Activated CD8-positive, alpha-beta memory T cell treated with anti-CD3 and anti-CD28 coated beads, Interleukin-2, amount 10 ng/mL, durations not matched to agents 7 days and 5 days (primary cell): ENCODE measurements around the gene FOXK1. TPM values are rescaled to one million over a fixed set of nuclear protein-coding genes. Genes with fewer than 3 reads are reported as not detected.

Experiments used
- ATAC-seq: fragments of 150-1000 bp; cut with Tn5 transposase; one replicate; pipeline ENCODE4 v1.10.0; 2021; ENCODE audit warnings: moderate library complexity
- CTCF ChIA-PET: fragments of 350-600 bp; sonication (Branson Sonifier 250); formaldehyde crosslinking; loops from one replicate; lab custom pipeline; 2021; ENCODE audit warnings: antibody characterized with exemption; lab: Charles Lee
- DNase-seq: peaks from one replicate; pipeline ENCODE4 v3.0.0-alpha.2; 2020
- H3K27ac Mint-ChIP-seq: one replicate; pipeline ENCODE4 v1.8.0; 2021; ENCODE audit warnings: mild to moderate bottlenecking, mixed read lengths
- H3K27me3 Mint-ChIP-seq: one replicate; pipeline ENCODE4 v1.8.0; 2021; ENCODE audit warnings: mixed read lengths
- H3K36me3 Mint-ChIP-seq: one replicate; pipeline ENCODE4 v1.8.0; 2021; ENCODE audit warnings: mild to moderate bottlenecking, mixed read lengths
- H3K4me1 Mint-ChIP-seq: one replicate; pipeline ENCODE4 v1.8.0; 2021; ENCODE audit warnings: mixed read lengths
- H3K4me3 Mint-ChIP-seq: one replicate; pipeline ENCODE4 v1.8.0; 2021; ENCODE audit warnings: mild to moderate bottlenecking, moderate library complexity, mixed read lengths
- H3K9me3 Mint-ChIP-seq: one replicate; pipeline ENCODE4 v1.8.0; 2022; ENCODE audit warnings: low read depth, mixed read lengths
- total RNA-seq, 2 experiments: library from RNA; stranded (reverse); gene quantifications; one replicate each; pipeline ENCODE4 v1.2.3, GENCODE V29; 2021

Gene FOXK1
- total RNA-seq, 2 experiments from 2014 or later: 27.1 to 31.2 TPM

GRCh38 chr7:4693152-4693551 lies 11.1 kb downstream of the FOXK1 start:
- ATAC-seq: no peak
- H3K9me3 Mint-ChIP-seq: no peaks in the 10 kb centered on the region
- H3K4me3 Mint-ChIP-seq: no peak overlapping the region
- no peak for DNase-seq
- no peaks in the 10 kb centered on the region for H3K27me3 Mint-ChIP-seq
- no peak overlapping the region for H3K27ac Mint-ChIP-seq
- peaks cover 4% of the 10 kb centered on the region for H3K4me1 Mint-ChIP-seq
- H3K36me3 Mint-ChIP-seq: no peaks in the 10 kb centered on the region
- CTCF ChIA-PET: no interaction called here

- no peak overlapping the region for H3K27ac Mint-ChIP-seq
- DNase-seq (no peak), ATAC-seq (no peak)
- H3K27me3 Mint-ChIP-seq: no peaks in the 10 kb centered on the region
- no peak overlapping the region for H3K4me3 Mint-ChIP-seq
- H3K9me3 Mint-ChIP-seq: no peaks in the 10 kb centered on the region
- CTCF ChIA-PET: no interaction called here
- H3K4me1 Mint-ChIP-seq: peaks cover 4% of the 10 kb centered on the region
- no peaks in the 10 kb centered on the region for H3K36me3 Mint-ChIP-seq
Observed at GRCh38 chr7:4693749-4694148, 11.7 kb downstream of the FOXK1 start.

- no peak for ATAC-seq
- CTCF ChIA-PET: no interaction called here
- no peaks in the 10 kb centered on the region for H3K9me3 Mint-ChIP-seq
- peaks cover 4% of the 10 kb centered on the region for H3K4me1 Mint-ChIP-seq
- no peaks in the 10 kb centered on the region for H3K27me3 Mint-ChIP-seq
- no peak overlapping the region for H3K27ac Mint-ChIP-seq
- no peak overlapping the region for H3K4me3 Mint-ChIP-seq
- DNase-seq: no peak
- no peaks in the 10 kb centered on the region for H3K36me3 Mint-ChIP-seq
Observed at GRCh38 chr7:4694305-4694704, 12.2 kb downstream of the FOXK1 start.

GRCh38 chr7:4698707-4699275 lies 16.7 kb downstream of the FOXK1 start:
- DNase-seq (no peak), ATAC-seq (no peak)
- Mint-ChIP-seq H3K4me3 (no peak overlapping the region), H3K27me3 (no peaks in the 10 kb centered on the region), H3K4me1 (no peaks in the 10 kb centered on the region), H3K27ac (no peak overlapping the region), H3K9me3 (no peaks in the 10 kb centered on the region), H3K36me3 (no peaks in the 10 kb centered on the region)
- CTCF ChIA-PET: no interaction called here

- DNase-seq (no peak), ATAC-seq (no peak)
- Mint-ChIP-seq H3K27me3 (no peaks in the 10 kb centered on the region), H3K4me3 (no peak overlapping the region), H3K36me3 (no peaks in the 10 kb centered on the region), H3K9me3 (no peaks in the 10 kb centered on the region), H3K27ac (no peak overlapping the region), H3K4me1 (no peaks in the 10 kb centered on the region)
- CTCF ChIA-PET: no interaction called here
Observed at GRCh38 chr7:4699841-4700240, 17.7 kb downstream of the FOXK1 start.

- Mint-ChIP-seq H3K27me3 (no peaks in the 10 kb centered on the region), H3K4me3 (no peak overlapping the region), H3K27ac (no peak overlapping the region), H3K9me3 (no peaks in the 10 kb centered on the region), H3K36me3 (no peaks in the 10 kb centered on the region), H3K4me1 (no peaks in the 10 kb centered on the region)
- CTCF ChIA-PET: no interaction called here
- DNase-seq: no peak
- no peak for ATAC-seq
Observed at GRCh38 chr7:4700577-4701235, 18.6 kb downstream of the FOXK1 start.

- Mint-ChIP-seq H3K4me3 (no peak overlapping the region), H3K9me3 (no peaks in the 10 kb centered on the region), H3K36me3 (no peaks in the 10 kb centered on the region), H3K4me1 (no peaks in the 10 kb centered on the region), H3K27ac (no peak overlapping the region), H3K27me3 (no peaks in the 10 kb centered on the region)
- ATAC-seq (no peak), DNase-seq (no peak)
- CTCF ChIA-PET: interaction anchor here (0.6 kb wide), 1 partner anchor 462 kb away, joined by 4 read pairs; no protein-coding TSS in a partner anchor
Observed at GRCh38 chr7:4702961-4703512, 20.9 kb downstream of the FOXK1 start.

- DNase-seq (no peak), ATAC-seq (no peak)
- Mint-ChIP-seq H3K9me3 (no peaks in the 10 kb centered on the region), H3K27me3 (no peaks in the 10 kb centered on the region), H3K36me3 (no peaks in the 10 kb centered on the region), H3K4me3 (no peak overlapping the region), H3K27ac (no peak overlapping the region), H3K4me1 (no peaks in the 10 kb centered on the region)
- CTCF ChIA-PET: interaction anchor here (0.6 kb wide), 1 partner anchor 462 kb away, joined by 4 read pairs; no protein-coding TSS in a partner anchor
Observed at GRCh38 chr7:4703532-4703931, 21.4 kb downstream of the FOXK1 start.

GRCh38 chr7:4706384-4707216 lies 24.5 kb downstream of the FOXK1 start:
- CTCF ChIA-PET: no interaction called here
- H3K4me3 Mint-ChIP-seq: no peak overlapping the region
- DNase-seq (no peak), ATAC-seq (no peak)
- H3K36me3 Mint-ChIP-seq: peaks cover 2% of the 10 kb centered on the region
- peaks cover 3% of the 10 kb centered on the region for H3K4me1 Mint-ChIP-seq
- no peaks in the 10 kb centered on the region for H3K27me3 Mint-ChIP-seq
- no peak overlapping the region for H3K27ac Mint-ChIP-seq
- no peaks in the 10 kb centered on the region for H3K9me3 Mint-ChIP-seq

- Mint-ChIP-seq H3K27ac (no peak overlapping the region), H3K36me3 (peaks cover 4% of the 10 kb centered on the region), H3K4me3 (no peak overlapping the region), H3K9me3 (no peaks in the 10 kb centered on the region), H3K27me3 (no peaks in the 10 kb centered on the region), H3K4me1 (peaks cover 10% of the 10 kb centered on the region)
- no peak for DNase-seq
- CTCF ChIA-PET: no interaction called here
- ATAC-seq: no peak
Observed at GRCh38 chr7:4707217-4707741, 25.2 kb downstream of the FOXK1 start.

GRCh38 chr7:4707980-4708411 lies 25.9 kb downstream of the FOXK1 start:
- H3K36me3 Mint-ChIP-seq: peaks cover 4% of the 10 kb centered on the region
- no peaks in the 10 kb centered on the region for H3K27me3 Mint-ChIP-seq
- no peak overlapping the region for H3K4me3 Mint-ChIP-seq
- CTCF ChIA-PET: no interaction called here
- H3K9me3 Mint-ChIP-seq: no peaks in the 10 kb centered on the region
- H3K27ac Mint-ChIP-seq: no peak overlapping the region
- H3K4me1 Mint-ChIP-seq: peaks cover 16% of the 10 kb centered on the region
- ATAC-seq (no peak), DNase-seq (no peak)

GRCh38 chr7:4709187-4709586 lies 27.1 kb downstream of the FOXK1 start:
- Mint-ChIP-seq H3K27me3 (no peaks in the 10 kb centered on the region), H3K36me3 (peaks cover 4% of the 10 kb centered on the region), H3K27ac (no peak overlapping the region), H3K4me3 (no peak overlapping the region), H3K9me3 (no peaks in the 10 kb centered on the region), H3K4me1 (peaks cover 16% of the 10 kb centered on the region)
- no peak for ATAC-seq
- CTCF ChIA-PET: no interaction called here
- no peak for DNase-seq

GRCh38 chr7:4711093-4711492 lies 29.0 kb downstream of the FOXK1 start:
- Mint-ChIP-seq H3K9me3 (no peaks in the 10 kb centered on the region), H3K4me3 (no peak overlapping the region), H3K4me1 (peaks cover 16% of the 10 kb centered on the region), H3K27ac (no peak overlapping the region), H3K36me3 (peaks cover 6% of the 10 kb centered on the region), H3K27me3 (no peaks in the 10 kb centered on the region)
- DNase-seq (no peak), ATAC-seq (no peak)
- CTCF ChIA-PET: no interaction called here
